Measurements from ENCODE around the gene COBLL1.
"Not testable (repeated sequence)": the region's sequence is repeated elsewhere in the genome, so short reads cannot be mapped to it uniquely, and the experiment has no call there.

COBLL1 gene

GRCh38 chr2:164710837-164711765 is 130.5 kb downstream of the COBLL1 start:
- no peak for DNase-seq (ENCODE audit: low read depth)

GRCh38 chr2:164710252-164710836 is 131.3 kb downstream of the COBLL1 start:
- DNase-seq (ENCODE audit: low read depth): not testable (repeated sequence)

DNA sequence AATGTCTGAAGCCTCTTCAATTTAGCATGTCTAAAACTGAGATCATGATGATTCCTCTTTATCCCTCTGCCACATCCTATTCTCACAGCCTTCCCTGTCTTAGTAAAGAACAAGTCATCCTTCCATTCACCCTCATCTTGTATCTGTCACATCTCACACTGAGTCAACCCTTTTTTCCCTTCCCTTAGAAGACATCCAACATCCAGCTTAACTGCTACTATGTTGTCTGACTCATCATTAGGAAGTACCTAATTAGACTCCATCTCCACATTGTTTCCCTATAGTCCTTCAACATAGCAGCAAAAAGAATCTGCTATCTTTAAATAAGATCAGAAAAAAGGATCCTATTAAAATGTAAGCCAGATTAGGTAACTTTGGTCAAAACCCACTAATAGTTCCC is 135.1 kb downstream of the COBLL1 start:
- DNase-seq (ENCODE audit: low read depth): no peak

- no peak for DNase-seq (ENCODE audit: low read depth)
These were observed 136.0 kb downstream of the COBLL1 start for GRCh38 chr2:164705412-164706167.

DNA sequence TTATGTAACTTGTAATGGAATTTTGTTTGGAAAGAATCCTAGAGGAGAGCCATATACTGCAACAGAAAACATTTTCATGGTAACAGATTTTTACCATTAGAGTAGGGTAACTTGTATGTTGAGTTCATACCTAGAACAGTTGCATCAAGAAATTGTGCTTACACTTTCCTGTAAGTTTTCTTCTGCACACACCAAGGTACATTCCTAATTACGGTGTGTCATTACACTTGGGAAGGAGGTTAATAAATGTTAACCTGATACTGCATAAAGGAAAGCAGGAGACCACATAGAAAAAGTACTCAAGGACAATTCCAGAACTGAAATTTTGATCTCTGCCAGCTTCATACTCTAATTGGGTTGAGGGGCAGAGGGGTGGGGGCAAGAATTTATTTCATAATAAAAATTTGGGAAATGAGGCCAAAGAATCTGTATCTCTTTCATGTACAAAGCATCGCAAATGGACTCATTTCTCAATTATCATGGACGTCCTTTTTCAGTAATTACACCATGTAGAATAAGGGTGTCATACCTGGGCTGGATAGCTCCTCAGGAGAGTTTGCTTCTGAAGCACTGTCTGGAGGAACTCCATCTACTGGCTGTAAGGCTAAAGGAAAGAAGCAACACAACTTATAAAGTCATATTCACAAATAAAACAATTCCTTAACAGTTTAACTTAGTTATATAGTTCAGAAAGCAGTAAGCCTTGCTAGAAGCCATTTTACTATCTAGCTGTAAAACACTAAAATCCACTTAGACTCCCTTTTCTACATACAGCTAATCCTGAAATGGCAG is 137.5 kb downstream of the COBLL1 start:
- no peak for DNase-seq (ENCODE audit: low read depth)

- DNase-seq (ENCODE audit: low read depth): no peak
These were observed 140.1 kb downstream of the COBLL1 start for GRCh38 chr2:164701565-164701964.

GRCh38 chr2:164700390-164700789 is 141.2 kb downstream of the COBLL1 start:
- DNase-seq (ENCODE audit: low read depth): no peak

DNA sequence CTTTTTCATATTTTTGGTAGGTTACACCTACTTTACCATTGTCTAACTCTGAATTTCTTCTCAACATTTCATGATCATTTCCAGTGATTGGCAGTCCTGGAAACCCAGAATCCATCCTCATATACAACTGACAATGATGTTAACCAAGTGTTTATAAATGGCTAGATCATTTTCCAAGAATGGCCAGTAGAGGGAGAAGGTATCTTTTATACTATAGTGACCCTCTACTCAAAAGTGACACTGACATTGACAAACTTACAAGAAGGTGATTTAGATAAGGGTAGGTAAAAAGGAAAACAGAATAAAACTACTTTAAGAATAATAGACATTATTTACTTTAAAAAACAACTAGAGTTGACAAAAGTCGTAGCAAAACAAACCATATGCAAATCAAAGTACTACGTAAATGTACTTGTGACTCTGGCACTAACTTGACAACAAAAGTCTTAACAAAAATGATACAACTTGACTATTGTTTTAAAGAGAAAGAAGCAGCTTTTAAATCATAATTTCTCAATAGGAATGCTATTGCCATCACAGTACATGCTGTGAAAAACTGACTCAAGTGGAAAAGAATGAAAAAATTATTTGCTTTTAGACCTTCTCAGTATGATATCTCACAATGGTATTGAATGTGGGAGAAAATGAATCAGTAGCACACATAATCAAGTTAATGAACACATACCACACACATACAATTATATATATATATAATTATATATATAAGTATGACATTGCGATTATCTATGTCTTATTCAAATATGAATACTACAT is 143.7 kb downstream of the COBLL1 start:
- DNase-seq (ENCODE audit: low read depth): no peak

DNA sequence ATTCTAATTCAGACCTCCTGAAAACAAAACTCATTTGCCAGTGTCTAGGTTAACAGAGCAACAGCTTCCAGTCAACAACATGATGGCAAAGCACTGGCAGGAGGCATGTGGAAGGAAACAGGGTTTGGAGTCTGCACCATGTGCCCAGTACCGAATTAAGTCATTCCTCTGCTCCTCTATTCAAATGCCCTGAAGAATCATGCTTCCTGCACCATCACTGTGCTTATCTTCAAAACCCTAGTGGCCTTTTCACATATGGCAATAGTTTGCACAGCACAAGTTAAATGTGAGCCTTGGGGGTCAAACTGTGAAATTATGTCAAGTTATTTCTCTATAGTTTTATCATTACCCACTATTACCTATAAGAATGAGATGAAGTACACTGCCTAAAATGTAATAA is 145.0 kb downstream of the COBLL1 start:
- DNase-seq (ENCODE audit: low read depth): no peak

- no peak for DNase-seq (ENCODE audit: low read depth)
These were observed 147.3 kb downstream of the COBLL1 start for GRCh38 chr2:164694275-164694695.

DNA sequence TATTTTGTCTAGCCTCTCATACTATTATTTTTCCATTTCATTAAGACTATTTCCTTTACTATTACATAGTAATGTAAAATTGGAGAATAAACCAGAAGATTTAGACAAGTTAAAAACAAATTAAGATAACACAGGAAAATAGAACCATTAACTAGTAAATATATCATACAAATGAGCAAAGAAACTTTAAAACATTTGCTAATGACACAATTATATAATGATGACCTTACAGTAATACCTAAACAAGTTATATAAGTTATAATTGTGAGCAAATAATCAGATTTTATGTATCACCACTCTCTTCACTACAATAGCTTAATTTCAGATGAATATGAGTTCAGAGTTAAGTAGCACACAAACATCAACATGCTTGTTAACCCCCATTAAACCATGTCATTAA is 147.8 kb downstream of the COBLL1 start:
- DNase-seq (ENCODE audit: low read depth): no peak

- no peak for DNase-seq (ENCODE audit: low read depth)
These were observed 148.2 kb downstream of the COBLL1 start for GRCh38 chr2:164693390-164693789.

- DNase-seq (ENCODE audit: low read depth): no peak
These were observed 148.7 kb downstream of the COBLL1 start for GRCh38 chr2:164692958-164693357.

GRCh38 chr2:164692114-164692513 is 149.5 kb downstream of the COBLL1 start:
- DNase-seq (ENCODE audit: low read depth): no peak

DNA sequence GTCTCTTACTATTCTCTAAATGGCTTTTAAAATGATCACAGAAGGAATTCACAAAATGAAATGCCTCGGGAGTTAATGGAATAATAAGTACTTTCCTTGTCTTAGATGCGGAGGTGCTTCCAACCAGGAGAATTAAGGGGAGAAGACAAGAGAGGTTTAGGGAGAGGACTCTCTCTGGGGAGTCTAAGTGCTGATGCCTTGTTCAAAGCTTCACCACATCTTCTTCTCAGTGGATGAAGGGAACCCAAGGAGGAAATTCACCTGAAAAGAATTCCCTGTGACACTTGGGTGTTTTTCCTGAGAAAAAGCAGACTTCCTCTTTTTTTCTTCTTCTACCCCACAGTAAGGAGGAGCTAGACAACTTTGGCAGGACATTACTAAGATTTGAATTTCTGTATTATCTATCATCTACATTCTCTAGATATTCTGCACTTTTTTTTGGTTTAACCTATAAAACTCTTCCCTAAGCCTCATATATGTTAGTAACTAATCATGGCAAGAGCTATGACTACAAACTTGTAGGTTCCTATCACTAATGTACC is 150.2 kb downstream of the COBLL1 start:
- no peak for DNase-seq (ENCODE audit: low read depth)

- no peak for DNase-seq (ENCODE audit: low read depth)
These were observed 151.3 kb downstream of the COBLL1 start for GRCh38 chr2:164690361-164690760.

DNA sequence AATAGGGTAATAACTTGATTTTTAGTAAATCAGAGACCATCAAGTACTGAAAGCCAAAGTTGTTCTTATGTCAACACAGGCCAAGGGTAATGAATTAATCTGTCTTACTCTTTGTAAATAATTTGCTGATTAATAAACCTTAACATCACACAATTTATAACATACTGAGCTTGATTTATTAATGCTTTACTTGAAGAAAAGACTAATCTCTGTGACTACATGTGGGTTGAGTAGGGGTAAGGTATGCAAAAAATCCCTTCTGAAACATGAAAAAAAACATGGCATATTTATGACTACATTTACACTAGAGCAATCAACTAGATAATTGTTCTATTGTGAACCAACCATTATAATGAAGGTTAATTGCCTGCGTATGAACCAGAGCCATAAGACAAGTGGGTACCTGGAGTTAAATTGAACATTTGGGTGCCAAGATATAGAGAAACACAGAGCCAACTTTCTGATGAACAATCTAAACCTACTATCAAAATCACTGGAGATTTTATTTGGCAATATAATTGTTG is 152.7 kb downstream of the COBLL1 start:
- DNase-seq (ENCODE audit: low read depth): no peak

GRCh38 chr2:164681009-164681408 is 160.6 kb downstream of the COBLL1 start:
- DNase-seq (ENCODE audit: low read depth): no peak

DNA sequence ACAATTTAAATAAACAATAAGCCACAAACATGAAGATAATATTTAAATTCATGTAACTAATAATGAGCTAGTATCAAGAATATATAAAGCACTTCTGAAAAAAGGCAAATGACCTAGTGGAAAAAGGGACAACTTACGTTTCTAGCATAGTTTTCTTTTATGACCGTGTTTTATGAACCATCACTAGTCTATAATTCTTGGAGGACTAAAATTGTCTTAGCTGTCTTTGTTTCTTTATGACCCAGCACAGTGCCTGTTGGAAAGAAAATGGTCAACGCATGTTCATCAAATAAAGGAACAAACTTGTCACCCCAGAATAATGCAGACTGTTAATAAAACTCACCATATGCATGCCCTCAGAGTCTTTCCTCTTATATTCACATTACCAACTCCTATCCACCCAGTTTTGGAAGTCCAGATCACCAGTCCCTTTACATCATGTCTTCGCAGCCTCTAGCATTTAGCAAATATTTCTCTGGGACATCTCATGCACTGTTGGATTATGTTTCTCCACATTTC is 162.9 kb downstream of the COBLL1 start:
- no peak for DNase-seq (ENCODE audit: low read depth)

DNA sequence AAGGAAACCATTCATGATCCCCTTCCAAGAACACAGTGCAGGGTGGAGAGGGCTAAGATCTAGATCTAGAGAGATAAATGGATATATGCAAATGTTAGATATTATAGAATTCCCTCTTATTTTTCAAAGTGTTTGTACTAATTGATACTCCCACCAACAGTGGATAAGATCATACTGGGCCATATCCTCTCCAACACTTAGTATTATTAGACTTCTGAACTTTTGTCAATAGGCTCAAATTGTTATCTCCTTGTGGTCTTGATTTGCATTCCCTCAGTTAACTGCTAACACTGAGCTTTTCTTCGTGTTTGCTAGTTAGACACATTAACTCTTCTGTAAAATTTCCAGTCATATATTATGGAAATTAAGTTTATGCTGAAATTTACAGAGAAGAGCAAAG is 163.9 kb downstream of the COBLL1 start:
- DNase-seq (ENCODE audit: low read depth): no peak

Measured in activated T-helper 1 cell treated with Interleukin-2 at 50 U/mL for 16 hours (primary cell).